Nephron (organoid): Measurements from ENCODE around the gene DCST2.

Experiments used
- H3K27ac Mint-ChIP-seq, 3 experiments: 2 replicates each; pipeline ENCODE4 v1.8.0; 2020; ENCODE audit warnings: mixed read lengths in 3 of 3, mild to moderate bottlenecking in 2 of 3, moderate library complexity in 1 of 3
- H3K27me3 Mint-ChIP-seq: 2 replicates; pipeline ENCODE4 v1.8.0; 2021; ENCODE audit warnings: low read depth, mild to moderate bottlenecking, moderate library complexity, mixed read lengths
- H3K36me3 Mint-ChIP-seq: 2 replicates; pipeline ENCODE4 v1.8.0; 2020; ENCODE audit warnings: low read depth, mixed read lengths
- H3K4me1 Mint-ChIP-seq: 2 replicates; pipeline ENCODE4 v1.8.0; 2020; ENCODE audit warnings: mixed read lengths
- H3K4me3 Mint-ChIP-seq, 3 experiments: 2 replicates each; pipeline ENCODE4 v1.8.0; 2020; ENCODE audit warnings: mild to moderate bottlenecking in 3 of 3, mixed read lengths in 3 of 3, moderate library complexity in 2 of 3
- H3K9me3 Mint-ChIP-seq: 2 replicates; pipeline ENCODE4 v1.8.0; 2020; ENCODE audit warnings: mixed read lengths
- TF ChIP-seq, protein P1 (sequence below), 3 experiments: fragments of 200-600 bp; sonication (generic); IDR thresholded peaks; one replicate each; pipeline ENCODE4 v1.5.0; 2021; ENCODE audit warnings: antibody characterized with exemption in 3 of 3; ENCODE audit not compliant: unreplicated experiment in 3 of 3

The DCST2 gene

DNA sequence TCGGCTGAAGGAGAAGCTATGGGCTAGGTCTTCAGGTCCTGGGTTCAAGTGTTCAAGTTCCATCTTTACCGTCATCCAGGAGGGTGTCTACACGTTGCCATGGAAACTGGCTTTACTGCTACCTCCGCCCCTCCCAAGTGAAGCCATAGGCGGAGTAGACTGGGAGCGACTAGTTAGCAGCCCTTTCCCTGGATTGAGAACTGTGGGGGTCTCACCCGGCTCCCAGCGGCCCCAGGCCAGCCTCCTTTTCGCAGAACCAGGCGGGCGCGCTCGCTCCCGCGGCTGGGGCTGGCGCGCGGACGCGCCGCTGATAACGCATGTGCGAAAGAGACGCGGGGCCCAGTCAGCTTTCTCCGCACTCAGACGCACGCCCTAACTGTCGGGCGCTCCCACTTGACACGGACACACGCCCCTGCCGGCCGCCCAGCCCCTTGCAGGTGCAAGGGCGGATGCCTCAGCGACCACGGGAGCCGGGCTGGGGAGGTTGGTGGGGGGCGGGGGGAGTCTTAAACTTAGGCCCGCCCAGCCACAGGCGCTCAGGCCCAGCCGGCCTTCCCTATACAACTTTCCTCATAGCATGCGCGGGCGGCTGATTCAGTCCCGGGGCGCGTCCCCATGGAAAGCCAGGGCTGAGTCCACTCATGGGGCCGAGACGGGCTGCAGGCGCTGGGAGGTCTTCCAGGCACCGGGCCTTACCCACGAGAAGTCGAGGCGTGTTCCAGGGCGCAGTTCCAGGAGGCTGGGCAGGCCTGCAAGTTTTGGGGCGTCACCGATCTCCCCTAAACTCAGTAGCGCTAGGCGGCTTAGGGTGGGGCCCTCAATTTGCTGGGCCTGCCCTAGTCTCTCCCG is 37.4 kb upstream of the DCST2 start:
- TF ChIP-seq, protein P1, sequence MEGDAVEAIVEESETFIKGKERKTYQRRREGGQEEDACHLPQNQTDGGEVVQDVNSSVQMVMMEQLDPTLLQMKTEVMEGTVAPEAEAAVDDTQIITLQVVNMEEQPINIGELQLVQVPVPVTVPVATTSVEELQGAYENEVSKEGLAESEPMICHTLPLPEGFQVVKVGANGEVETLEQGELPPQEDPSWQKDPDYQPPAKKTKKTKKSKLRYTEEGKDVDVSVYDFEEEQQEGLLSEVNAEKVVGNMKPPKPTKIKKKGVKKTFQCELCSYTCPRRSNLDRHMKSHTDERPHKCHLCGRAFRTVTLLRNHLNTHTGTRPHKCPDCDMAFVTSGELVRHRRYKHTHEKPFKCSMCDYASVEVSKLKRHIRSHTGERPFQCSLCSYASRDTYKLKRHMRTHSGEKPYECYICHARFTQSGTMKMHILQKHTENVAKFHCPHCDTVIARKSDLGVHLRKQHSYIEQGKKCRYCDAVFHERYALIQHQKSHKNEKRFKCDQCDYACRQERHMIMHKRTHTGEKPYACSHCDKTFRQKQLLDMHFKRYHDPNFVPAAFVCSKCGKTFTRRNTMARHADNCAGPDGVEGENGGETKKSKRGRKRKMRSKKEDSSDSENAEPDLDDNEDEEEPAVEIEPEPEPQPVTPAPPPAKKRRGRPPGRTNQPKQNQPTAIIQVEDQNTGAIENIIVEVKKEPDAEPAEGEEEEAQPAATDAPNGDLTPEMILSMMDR (IDR thresholded peaks at IDR 0.05; ENCODE audit: unreplicated experiment in 3 of 3) = peak; percentile 55 to 63 (median 62)
- Mint-ChIP-seq H3K27me3 (peaks cover 24% of the 10 kb centered on the region), H3K4me3 (peak overlapping the region; percentile 67 to 82 (median 81)), H3K9me3 (no peaks in the 10 kb centered on the region), H3K27ac (peak overlapping the region in 2 of 3 experiments; percentile 24 to 93), H3K4me1 (peaks cover 12% of the 10 kb centered on the region), H3K36me3 (peaks cover 17% of the 10 kb centered on the region)

DNA sequence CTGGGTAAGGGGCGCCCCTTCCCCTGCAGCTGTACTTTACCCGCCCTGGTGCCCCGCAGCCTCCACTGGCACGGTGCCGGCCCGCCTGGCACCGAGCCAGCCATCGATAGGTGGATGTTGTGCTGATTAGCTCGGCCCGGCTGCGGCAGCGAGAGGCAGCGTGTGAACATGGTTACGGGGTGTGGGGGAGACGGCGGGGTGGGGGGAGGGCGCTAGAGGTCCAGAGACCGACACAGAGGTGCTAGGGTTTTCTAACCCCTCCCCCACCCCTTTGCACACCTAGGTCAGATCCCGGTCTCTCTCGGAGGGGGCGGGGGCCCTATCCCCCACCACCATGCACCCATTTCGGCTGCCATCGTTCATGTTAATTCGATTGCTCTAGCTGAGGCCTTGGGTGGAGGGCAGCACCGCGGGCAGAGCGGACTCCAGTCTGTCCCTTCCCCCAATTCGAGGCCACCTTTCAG is 36.6 kb upstream of the DCST2 start:
- Mint-ChIP-seq H3K9me3 (no peaks in the 10 kb centered on the region), H3K36me3 (peaks cover 17% of the 10 kb centered on the region), H3K27me3 (peaks cover 24% of the 10 kb centered on the region), H3K4me3 (peak overlapping the region; percentile 59 to 82 (median 81)), H3K27ac (no peak overlapping the region), H3K4me1 (peaks cover 12% of the 10 kb centered on the region)
- TF ChIP-seq, protein P1 (IDR thresholded peaks at IDR 0.05; ENCODE audit: unreplicated experiment in 3 of 3) = no peak

DNA sequence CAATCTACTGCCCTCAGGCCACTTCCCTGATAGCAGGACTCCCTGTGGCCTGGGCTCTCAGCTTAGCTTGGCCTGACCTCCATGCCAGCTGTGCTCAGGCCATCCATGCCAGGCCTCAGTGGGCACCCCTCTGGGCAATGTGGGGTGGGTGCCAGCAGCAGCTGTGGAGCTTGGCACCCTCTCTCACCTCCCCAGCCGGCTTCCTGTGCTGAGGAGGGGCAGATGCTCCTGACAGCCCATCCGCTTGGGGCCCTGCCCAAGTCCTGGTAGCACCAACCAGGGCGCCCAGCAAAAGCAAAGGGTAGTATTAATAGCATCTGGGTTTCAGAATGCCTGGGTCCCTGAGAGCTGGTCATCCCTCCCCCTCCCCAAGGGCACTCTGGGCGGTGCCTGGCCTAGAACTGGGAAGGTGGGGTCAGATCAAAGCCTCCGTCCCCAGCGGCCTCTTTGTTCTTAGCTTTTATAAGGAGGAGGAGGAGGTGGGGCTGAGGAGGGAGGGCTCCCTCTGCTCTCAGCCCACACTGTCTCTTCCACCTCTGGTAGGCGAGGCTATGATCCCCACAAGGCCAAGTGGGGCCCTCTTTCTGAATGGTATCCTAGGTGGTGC is 36.1 kb upstream of the DCST2 start:
- H3K4me1 Mint-ChIP-seq = peaks cover 18% of the 10 kb centered on the region
- H3K9me3 Mint-ChIP-seq = no peaks in the 10 kb centered on the region
- H3K27me3 Mint-ChIP-seq = peaks cover 24% of the 10 kb centered on the region
- TF ChIP-seq, protein P1 (IDR thresholded peaks at IDR 0.05; ENCODE audit: unreplicated experiment in 3 of 3) = no peak
- H3K36me3 Mint-ChIP-seq = peaks cover 17% of the 10 kb centered on the region
- peak overlapping the region in 2 of 3 experiments; percentile 32 to 42 for H3K4me3 Mint-ChIP-seq
- H3K27ac Mint-ChIP-seq = no peak overlapping the region

DNA sequence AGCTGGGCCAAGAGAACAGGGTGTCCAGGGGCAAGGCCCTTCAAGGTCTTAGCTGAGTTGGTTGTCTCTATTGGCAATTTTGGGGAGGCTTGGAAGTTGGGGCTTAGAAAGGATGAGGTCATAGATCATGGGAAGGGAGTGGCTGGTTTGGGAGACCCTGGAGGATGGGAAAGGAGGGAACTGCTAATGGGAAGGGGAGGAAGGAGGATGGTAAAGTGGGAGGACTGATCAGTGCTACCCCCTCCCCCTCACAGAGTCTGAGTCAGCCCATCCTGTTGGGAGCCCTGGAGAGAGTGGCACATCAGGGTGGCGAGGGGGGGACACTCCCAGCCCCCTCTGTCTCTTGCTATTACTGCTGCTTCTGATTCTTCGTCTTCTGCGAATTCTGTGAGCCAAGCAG is 35.0 kb upstream of the DCST2 start:
- Mint-ChIP-seq H3K27me3 (peaks cover 18% of the 10 kb centered on the region), H3K4me1 (peaks cover 24% of the 10 kb centered on the region), H3K4me3 (peak overlapping the region; percentile 35 to 52 (median 42)), H3K27ac (peak overlapping the region in 1 of 3 experiments; percentile 14), H3K36me3 (peaks cover 17% of the 10 kb centered on the region), H3K9me3 (no peaks in the 10 kb centered on the region)
- TF ChIP-seq, protein P1 (IDR thresholded peaks at IDR 0.05; ENCODE audit: unreplicated experiment in 3 of 3) = no peak

DNA sequence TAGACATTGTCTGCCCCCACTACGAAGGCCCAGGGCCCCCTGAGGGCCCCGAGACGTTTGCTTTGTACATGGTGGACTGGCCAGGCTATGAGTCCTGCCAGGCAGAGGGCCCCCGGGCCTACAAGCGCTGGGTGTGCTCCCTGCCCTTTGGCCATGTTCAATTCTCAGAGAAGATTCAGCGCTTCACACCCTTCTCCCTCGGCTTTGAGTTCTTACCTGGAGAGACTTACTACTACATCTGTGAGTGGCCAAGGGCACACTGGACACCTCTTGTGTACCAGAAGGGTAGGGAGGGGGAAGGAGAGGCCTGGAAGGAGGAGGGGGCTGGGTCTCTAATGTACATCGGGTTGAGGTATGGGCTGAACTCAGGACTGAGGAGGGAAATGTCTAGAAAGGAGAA is 33.2 kb upstream of the DCST2 start:
- peak overlapping the region in 2 of 3 experiments; percentile 34 to 71 for H3K4me3 Mint-ChIP-seq
- no peak overlapping the region for H3K27ac Mint-ChIP-seq
- peaks cover 37% of the 10 kb centered on the region for H3K4me1 Mint-ChIP-seq
- H3K36me3 Mint-ChIP-seq = peaks cover 17% of the 10 kb centered on the region
- TF ChIP-seq, protein P1 (IDR thresholded peaks at IDR 0.05; ENCODE audit: unreplicated experiment in 3 of 3) = no peak
- peaks cover 17% of the 10 kb centered on the region for H3K27me3 Mint-ChIP-seq
- no peaks in the 10 kb centered on the region for H3K9me3 Mint-ChIP-seq
